ENCODE data around the gene SLC25A20.
A peak's percentile ranks its signal among the peaks of the same experiment; 100 is the strongest.
"Not testable (repeated sequence)": the region's sequence is repeated elsewhere in the genome, so short reads cannot be mapped to it uniquely, and the experiment has no call there.

Gene SLC25A20, protein sequence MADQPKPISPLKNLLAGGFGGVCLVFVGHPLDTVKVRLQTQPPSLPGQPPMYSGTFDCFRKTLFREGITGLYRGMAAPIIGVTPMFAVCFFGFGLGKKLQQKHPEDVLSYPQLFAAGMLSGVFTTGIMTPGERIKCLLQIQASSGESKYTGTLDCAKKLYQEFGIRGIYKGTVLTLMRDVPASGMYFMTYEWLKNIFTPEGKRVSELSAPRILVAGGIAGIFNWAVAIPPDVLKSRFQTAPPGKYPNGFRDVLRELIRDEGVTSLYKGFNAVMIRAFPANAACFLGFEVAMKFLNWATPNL

DNA sequence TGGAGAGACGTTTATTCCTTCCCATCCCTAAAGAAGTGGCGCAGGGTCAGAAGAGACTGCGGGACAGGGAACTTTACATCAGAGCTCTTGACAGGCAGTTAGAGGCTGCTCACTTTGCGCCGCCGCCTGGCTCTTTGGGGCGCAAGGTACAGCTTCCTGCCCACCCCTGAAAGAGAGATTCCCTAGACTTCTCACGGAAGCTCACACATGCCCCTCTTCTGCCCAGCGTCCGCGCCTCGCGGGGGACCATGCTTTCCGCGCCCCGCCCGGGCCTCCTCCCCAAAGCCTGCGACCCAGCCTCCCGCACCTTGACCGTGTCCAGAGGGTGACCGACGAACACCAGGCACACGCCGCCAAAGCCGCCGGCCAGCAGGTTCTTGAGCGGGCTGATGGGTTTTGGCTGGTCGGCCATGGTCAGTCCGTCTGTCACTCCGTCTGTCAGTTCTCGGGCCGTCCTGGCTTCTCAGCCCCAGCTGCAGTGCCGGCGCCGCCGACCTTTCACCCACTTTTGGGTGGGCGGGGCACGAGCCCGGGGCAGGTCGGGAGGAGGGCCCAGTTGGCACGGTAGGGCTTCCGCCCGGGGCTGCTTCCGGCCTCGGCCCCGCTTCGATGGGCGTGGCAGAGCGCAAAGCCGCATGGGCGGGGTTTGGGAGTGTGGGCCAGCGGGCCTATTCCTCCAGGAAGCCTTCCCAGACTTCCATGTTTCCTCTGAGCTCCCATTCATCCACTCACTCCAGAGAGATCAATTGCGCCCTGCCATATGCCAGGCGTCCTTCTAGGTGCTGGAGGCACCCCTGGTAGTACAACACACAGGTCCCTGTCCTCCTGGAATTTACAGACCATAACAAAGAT lies at the start of gene SLC25A20:
Gene SLC25A20 (minus strand): TSS at position 500 of the 852 bp plus-strand sequence. CDS start 88 bp downstream, at position 412.
- DNase-seq (ENCODE audit: low spot score) = peak; percentile 87

DNA sequence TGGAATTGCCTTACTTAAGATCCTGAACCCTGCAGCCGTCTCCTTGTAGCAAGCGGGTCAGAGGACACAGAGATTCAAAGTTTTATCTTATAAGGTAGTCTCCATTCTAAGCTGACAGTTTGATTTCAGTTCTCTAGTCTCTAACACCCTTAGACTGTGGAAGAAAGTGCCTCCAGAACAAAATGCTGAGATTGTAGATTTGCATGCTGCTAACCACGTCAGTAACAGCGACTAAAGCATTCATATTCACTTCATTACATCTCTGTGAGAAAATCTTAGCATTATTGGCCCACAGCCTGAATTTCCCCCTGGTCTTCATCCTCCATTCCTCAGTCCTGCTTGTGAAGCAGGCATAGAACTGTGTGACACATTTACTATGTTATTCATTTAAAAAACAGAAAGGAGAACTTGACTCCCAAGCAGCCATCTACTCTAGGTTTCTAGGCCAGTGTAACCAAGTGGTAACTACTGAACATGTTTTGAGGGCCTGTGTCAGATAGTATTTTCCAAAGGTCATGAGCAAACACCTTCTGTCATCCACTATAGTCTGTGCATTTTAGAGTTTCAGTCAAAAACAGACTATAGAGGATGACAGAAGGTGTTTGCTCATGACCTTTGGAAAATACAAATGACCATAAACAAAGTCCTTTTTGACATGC lies 47.3 kb upstream of the SLC25A20 start:
- no peak for DNase-seq (ENCODE audit: low spot score)

DNA sequence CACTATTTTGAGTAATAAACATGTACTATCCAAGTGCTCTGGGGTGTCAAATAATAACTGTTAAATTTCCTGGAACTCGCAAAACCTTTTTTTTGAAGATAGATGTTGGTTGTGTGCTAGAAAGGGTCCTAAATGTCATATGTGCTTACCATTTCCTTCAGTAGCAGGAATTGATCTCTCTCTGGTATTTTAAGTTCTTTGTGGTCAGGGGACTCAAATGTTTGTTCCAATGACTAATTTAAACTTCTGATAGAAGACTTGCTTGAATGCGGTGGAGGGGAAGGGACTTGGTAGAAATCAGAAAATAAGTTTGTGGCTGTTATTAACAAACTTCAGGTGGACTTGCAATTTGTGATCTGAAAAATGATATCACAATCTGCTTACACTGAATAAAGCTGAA lies 46.8 kb upstream of the SLC25A20 start:
- DNase-seq (ENCODE audit: low spot score) = no peak

DNA sequence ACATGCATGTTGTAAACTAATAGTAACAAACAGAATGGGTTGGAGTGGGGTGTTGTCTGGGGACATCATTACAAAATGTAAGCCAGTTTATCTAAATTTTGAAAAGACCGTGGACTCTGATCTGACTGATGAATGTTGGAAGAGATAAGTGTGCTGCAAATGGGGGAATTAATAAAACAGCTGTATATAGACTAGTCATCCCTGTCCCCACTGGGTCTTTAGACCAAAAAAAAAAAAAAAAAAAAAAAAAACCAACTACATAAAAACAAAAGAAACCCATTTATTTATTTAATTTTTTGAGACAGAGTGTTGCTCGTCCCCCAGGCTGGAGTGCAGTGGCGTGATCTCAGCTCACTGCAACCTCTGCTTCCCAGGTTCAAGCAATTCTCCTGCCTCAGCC lies 40.0 kb upstream of the SLC25A20 start:
- no peak for DNase-seq (ENCODE audit: low spot score)

DNA sequence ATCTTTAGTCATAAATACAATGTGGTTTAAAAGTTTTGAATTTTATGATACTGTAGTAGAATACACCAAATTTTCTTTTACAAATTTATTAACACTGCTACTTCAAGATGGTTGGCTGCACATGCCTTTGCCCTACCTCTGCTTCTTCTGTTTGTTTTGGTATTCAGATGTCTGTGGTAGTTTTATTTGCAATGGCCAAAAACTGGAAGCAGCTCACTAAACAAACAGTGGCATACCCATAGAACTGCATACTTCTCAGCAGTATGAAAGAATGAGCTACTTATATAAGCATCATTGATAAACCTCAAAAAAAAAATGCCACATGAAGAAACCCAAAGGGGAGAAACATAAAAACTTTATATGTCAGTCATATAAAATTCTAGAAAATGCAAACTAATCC lies 39.5 kb upstream of the SLC25A20 start:
- DNase-seq (ENCODE audit: low spot score) = no peak

DNA sequence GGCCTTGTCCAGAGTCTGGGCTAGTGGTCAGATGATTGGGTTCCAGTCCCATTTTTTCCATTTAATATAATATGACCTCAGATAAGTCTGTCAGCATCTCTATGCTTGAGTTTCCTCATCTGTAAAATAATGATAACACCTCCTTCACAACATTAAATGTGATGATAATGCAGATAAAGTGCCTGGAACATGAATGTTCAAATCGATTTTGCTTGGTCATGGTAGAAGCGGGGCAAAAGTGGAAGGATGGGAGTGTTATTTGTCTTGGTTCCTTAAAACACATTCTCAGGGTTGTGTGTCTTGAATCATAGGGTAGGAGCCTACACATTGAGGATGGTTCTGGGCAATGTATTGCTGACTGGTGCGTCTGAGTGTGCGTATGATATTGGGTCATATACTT lies 36.8 kb upstream of the SLC25A20 start:
- no peak for DNase-seq (ENCODE audit: low spot score)

DNA sequence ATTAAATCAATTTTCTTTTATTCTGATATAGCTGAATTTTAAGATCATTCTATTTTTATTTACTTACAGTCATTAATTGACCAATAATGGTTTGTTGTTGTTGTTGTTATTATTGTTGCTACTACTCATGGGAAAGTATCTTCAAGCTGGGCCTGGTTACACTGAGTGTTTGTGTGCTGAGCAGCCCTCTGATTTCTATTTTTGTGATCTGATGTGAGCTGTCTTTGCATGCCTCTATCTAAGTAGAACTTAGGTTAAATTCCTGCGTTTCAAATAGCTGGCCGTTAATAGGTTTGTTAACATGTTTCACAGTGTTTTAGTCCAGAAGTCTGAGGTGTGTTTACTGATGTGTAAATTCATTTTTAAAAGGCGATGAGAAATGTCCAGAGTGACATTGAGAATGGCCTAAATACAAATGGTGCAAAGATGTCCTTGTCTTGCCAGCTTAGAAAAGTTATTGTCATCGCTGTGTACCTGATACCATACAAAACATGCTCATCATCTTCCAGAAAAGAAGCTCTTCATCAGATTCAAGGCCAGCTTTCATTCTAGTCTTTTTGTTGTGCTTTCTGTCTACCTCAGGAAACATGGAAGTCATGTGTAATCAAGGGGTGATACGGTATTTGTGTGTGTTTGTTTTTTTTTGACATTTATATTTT lies 35.8 kb upstream of the SLC25A20 start:
- DNase-seq (ENCODE audit: low spot score) = no peak

DNA sequence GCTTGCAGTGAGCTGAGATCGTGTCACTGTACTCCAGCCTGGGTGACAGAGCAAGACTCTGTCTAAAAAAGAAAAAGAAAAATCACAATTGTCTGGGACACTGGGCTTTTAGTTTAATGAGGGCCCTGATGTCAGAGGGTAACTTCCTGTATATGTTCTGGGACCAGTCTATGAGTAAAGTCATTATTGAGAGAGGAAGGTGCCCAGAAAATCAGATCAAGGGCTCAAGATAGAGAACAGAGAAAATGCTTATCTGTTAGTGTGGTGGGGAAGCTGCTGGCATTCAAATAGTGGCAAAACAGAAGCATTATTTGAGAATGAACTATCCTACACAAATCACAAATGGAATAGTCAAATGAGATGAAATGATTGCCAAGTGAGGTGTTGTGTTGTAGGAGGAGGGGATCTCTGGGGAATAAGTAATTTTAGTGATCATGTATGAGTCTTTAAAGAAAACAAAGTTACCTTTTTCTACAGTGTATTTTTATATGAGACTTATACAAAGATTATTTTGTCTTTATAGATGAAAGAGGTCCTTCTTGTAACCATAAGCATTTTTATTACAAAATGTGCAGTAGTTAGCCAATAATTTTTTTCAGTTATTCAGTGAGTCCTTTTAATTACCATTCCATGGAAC lies 33.4 kb upstream of the SLC25A20 start:
- no peak for DNase-seq (ENCODE audit: low spot score)

DNA sequence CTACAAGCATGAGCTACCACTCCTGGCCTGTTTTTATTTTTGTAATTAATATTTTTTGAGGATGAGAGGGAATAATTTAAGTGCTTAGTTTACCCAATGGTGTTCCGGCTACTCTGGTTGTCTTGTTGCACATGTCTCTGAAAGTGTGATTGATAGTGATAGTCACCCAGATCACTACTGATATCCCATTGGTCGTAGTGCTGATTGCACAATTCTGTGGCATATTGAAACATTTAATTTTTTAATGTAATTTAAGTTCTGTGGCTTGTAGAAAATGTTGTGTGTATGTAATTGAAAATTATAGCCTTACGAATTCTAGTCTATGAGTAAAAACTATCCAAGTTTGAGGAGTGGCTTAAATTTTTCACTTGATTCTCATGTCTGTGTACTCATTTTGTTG lies 31.9 kb upstream of the SLC25A20 start:
- no peak for DNase-seq (ENCODE audit: low spot score)

DNA sequence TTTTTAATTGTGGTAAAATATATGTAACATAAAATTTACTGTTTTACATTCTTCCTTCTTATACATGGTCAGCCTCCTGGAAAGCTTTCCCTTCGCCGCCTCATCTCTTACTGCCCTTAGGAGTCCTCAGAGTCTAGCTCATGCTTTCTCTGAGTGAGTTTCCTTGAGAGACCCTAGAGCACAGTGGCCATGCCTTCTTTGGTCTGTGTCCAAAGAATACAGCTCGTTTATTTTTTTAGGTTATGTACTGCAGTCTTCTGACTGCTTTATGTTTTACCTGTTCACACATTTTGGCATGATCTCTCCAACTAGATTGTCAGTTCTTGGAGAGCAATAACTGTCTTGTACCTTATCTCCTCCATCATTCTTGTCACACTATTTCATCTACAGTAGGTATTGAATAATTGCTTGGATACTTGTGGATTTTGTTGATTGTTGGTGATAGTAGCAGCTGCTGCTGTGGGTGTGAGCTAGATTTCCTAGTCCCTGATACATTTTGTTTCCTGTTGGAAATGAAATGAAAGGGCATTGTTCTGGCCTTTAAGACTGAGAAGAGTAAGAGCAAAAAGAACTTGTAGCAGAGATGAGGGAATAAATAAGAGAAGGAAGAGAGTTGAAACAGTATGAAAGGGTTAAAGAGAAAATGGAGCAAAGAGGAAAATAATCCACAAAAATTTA lies 30.8 kb upstream of the SLC25A20 start:
- DNase-seq (ENCODE audit: low spot score) = no peak

DNA sequence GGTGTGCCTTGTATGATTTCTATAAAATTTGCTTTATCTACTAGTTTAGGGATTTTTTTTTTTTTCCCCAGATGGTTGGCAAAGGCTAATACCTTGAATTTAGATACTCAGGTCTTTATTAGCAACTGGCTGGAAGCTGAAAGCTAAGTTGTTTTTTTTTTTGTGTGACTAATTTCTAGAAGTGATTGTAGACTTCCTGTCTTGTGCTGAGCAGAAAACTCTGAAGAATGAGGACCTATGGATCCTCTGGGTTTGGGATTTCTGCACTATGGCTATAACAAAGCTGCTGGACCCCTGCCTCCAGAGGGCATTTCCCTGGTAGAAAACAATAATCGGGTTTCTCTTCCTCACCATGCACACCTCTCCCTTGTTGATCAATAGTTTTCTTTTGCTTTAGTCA lies 30.0 kb upstream of the SLC25A20 start:
- DNase-seq (ENCODE audit: low spot score) = peak; percentile 40

DNA sequence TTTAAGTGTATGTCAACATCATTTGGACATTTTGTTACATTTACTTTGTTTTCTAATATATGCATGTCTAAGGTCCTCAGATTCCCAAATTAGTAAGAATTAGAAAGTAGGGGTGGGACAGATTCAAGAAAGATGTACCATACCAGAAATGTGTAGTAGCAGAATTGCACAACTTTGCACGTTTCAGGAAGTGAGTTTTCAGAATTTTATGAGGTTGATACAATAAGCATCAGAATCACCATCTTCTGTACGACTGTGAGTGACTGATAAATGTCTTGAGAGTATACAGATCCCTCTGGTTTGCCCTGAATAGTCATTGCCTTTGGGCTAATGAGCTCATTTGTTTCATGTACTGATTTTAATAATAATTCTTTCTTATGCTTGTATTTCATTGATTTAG lies 29.2 kb upstream of the SLC25A20 start:
- DNase-seq (ENCODE audit: low spot score) = no peak

DNA sequence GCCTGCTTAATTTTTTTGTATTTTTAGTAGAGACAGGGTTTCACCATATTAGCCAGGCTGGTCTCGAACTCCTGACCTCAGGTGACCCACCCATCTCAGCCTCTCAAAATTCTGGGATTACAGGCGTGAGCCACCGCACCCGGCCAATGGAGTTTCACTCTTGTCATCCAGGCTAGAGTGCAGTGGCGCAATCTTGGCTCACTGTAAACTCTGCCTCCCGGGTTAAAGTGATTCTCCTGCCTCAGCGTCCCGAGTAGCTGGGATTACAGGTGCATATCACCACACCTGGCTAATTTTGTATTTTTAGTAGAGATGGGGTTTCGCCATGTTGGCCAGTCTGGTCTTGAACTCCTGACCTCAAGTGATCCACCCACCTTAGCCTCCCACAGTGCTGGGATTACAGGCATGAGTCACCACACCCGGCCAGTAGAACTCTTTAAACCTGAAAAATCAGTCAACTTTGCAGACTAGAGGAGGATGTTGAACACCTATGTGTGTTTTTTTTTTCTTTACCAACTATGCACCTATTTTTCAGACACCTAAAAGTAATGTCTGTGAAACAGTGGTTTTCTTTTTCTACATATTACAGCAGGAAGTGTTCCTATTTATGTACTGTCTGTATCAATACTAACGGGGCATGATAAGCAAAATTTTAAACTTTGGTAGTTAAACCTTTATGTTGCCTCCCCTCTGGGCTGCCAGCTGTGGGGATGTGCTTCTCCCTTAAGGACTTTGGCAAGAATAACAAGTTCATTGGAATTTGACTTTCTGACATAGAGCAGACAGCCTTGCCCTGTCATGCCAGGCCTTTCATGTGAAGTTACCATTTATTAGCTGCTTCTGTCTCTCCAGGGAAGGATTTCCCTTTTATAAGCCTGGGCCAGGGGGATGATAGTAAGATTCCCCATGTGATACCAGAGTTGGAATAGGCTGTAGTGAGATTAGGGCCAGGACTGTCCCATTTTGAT lies 28.0 kb upstream of the SLC25A20 start:
- no peak for DNase-seq (ENCODE audit: low spot score)

DNA sequence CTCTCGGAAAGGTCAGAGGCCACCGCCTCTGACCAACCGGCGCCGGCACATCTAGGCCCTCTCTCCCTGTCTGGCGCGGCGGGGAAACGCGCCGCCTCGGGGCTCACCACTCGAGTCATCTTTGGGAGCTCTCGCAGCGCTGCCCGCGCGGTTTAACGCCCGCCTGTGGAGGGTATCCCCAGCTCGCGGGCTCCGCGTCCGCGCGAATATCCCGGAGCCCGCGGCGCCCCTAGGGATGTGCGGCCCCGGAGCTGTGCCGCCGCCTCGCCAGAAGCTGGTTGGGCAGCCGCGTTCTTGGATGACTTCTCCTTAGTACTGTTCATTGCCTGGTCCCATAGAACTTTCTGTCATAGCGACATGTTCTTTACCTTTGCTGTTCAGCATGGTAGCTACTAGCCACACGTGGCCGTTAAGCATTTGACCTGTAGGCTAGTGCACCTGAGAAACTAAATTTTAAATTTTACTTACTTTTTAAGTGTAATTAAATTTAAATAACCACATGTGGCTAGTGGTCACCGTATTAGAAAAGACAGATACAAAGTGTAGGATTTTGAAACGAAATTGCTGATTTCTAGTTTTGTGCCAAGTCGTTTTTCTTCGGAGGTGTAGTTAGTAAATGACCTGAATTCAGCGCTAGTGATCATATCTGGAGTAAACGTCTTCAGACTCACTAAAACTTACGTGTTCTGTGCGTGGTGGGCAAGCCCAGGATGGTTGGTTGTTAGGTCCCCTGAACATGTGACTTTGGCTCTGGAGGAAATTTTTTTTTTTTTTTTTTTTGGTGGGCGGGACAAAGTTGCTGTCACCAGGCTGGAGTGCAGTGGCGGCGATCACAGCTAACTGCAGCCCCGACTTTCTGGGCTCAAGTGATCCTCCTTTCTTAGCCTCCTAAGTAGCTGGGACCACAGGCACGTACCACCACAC lies 20.8 kb upstream of the SLC25A20 start:
- DNase-seq (ENCODE audit: low spot score) = peak; percentile 71

DNA sequence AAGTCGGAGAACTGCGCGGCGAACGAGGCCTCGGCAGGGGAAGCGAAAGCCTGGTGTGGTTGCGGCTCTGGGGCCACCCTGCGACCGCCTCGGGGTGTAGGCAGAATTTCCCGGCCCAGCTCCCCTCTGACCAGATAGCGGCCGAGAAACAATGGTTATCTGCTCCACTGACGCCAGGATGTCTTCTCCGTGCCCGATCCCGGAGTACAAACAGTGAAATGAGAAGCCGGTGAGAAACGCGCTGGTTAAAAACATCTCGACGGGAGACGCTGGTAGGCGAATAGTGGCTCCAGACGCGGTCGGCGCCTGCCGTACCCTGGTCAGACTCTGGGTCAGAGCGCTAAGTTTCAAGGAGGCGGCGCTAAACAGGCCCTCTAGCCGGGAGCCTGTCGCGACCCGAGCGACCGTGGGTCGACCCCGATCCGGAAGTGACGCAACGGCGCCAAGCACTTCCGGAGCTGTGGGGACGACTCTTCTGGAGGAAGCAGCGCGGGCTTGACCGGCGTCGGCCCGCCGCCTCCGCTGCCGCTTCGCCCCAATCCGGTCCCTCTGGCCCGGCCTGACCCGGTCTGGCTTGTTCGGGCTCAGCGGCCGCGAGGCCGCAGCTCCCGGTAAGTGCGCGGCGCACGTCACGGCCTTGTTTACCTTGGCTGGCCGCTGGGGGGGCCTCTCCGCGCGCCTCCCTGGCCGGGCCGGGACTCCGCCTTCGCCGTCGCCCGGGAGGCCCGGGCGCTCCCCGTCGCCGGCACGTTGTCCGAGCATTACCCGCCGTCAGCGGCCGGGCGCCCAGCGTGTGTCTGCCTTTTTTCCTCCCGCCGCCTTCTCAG lies 19.9 kb upstream of the SLC25A20 start, which contains the start of gene ARIH2:
Gene ARIH2 (plus strand): TSS at position 455 of the 827 bp plus-strand sequence. CDS start 8,717 bp downstream, outside the sequence.
- peak; percentile 96 for DNase-seq (ENCODE audit: low spot score)

DNA sequence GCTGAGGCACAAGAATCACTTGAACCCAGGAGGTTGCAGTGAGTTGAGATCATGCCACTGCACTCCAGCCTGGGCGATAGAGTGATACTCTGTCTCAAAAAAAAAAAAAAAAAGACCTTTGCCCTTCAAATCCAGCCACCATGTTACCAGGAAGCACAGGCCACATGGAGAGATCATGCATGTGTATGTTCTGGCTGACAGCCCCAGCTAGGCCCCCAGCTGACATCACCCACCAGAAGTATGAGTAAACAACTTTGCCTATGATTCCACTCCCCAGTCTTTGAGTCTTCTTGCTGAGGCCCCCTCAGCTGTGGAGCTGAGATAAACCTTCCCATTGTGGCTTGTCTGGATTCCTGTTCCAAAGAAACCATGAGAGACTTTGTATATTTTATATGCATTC lies 16.6 kb upstream of the SLC25A20 start:
- no peak for DNase-seq (ENCODE audit: low spot score)

DNA sequence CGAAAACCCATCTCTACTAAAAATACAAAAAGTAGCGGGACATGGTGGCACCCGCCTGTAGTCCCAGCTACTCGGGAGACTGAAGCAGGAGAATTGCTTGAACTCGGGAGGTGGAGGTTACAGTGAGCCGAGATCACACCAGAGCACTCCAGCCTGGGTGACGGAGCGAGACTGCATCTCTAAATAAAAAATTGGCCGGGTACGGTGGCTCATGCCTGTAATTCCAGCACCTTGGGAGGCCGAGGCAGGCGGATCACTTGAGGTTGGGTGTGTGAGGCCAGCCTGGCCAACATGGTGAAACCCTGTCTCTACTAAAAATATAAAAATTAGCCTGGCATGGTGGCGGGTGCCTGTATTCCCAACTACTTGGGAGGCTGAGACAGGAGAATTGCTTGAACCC lies 8.3 kb upstream of the SLC25A20 start:
- DNase-seq (ENCODE audit: low spot score) = not testable (repeated sequence)

DNA sequence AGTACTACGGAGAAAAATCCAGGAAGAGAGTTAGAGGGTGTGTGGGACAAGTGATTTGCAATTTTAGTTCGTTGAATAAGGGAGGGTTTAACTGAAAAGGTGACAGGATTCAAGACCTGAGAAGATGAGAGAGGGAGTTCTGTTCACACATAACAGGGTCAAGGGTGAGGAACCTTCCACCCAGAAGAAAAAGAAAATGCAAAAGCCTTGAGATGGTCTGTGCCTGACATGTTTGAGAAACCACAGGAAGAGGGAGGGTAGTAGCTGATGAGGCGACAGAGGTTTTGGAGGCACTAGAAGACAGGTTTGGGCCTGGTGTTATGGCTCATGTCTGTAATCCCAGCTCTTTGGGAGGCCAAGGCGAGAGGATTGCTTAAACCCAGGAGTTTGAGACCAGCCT lies 591 bp upstream of the SLC25A20 start:
- no peak for DNase-seq (ENCODE audit: low spot score)
